Adrenal gland (tissue), 12 donors: ENCODE results near the gene CCDC78. TPM values are rescaled to one million over a fixed set of nuclear protein-coding genes. Genes with fewer than 3 reads are reported as not detected.

Experiments used
- DNase-seq, 7 donors: peaks; one replicate each; pipeline ENCODE4 v3.0.0-alpha.2; 2019 to 2020
- H3K27ac ChIP-seq, 5 donors: fragments of 200-600 bp; sonication (generic) in 4 of 5; 1 replicate in 3 of 5; 2 replicates in 2 of 5; pipeline versions ENCODE4 v1.5.1 to v1.8.0; 2016 to 2020; ENCODE audit warnings: mild to moderate bottlenecking in 1 of 5
- H3K27me3 ChIP-seq: fragments of 200-600 bp; 2 replicates; pipeline ENCODE4 v1.8.0; 2021
- H3K36me3 ChIP-seq, 2 donors: fragments of 200-600 bp; replicated peaks in 1 of 2; 1 replicate in 1 of 2; 2 replicates in 1 of 2; pipeline versions ENCODE4 v1.5.1 to v1.8.0; 2018 to 2022
- H3K4me1 ChIP-seq, 2 donors: fragments of 200-600 bp; replicated peaks in 1 of 2; 1 replicate in 1 of 2; 2 replicates in 1 of 2; pipeline versions ENCODE4 v1.5.1 to v1.8.0; 2018 to 2021
- H3K4me3 ChIP-seq, 4 donors: fragments of 200-600 bp; sonication (generic) in 3 of 4; one replicate each; pipeline ENCODE4 v1.5.1; 2016 to 2018
- H3K9me3 ChIP-seq, 3 donors: fragments of 200-600 bp; sonication (generic) in 1 of 3; replicated peaks in 1 of 3; 1 replicate in 2 of 3; 2 replicates in 1 of 3; pipeline versions ENCODE4 v1.5.1 to v1.8.0; 2016 to 2021
- CTCF ChIP-seq, 6 experiments: fragments of 450-650 bp in 4 of 6; fragments of 200-600 bp in 2 of 6; sonication (generic) in 1 of 6; IDR thresholded peaks; 1 replicate in 5 of 6; 2 replicates in 1 of 6; pipeline versions ENCODE4 v1.5.1 to v1.8.0; 2016 to 2021; ENCODE audit warnings: antibody characterized with exemption in 6 of 6, mild to moderate bottlenecking in 2 of 6, moderate library complexity in 1 of 6
- POLR2A ChIP-seq, 2 donors: fragments of 450-650 bp; IDR thresholded peaks; one replicate each; pipeline ENCODE4 v1.6.1; 2017; ENCODE audit warnings: antibody characterized with exemption in 2 of 2, mild to moderate bottlenecking in 2 of 2, moderate library complexity in 1 of 2
- WGBS, 4 donors: extraction: QIAGEN DNeasy Blood & Tissue Kit in 2 of 4; methylation state at CpG; one replicate each; pipeline versions ENCODE4 v1.1.5 to v1.1.7; 2013 to 2017; 5-methylcytosine and 5-hydroxymethylcytosine counted together
- intact Hi-C, 2 donors: fragments of 100-400 bp; cut with DNase I; formaldehyde crosslinking; loops; one replicate each; pipeline versions ENCODE4 v1.14.1 to v1.15.0; 2022 to 2023
- polyA plus RNA-seq, 3 donors: library from polyadenylated mRNA; stranded (reverse); fragments of 200-250 nt in 2 of 3; fragments of 350-450 nt in 1 of 3; fragmentation: Illumina TruSeq in 1 of 3; extraction: RNeasy Lipid Tissue Mini Kit (QIAGEN cat#74804) in 1 of 3; gene quantifications; one replicate each; pipeline ENCODE4 v1.2.3, GENCODE V29; 2013 to 2014
- total RNA-seq, 9 donors: library from RNA; depleted of rRNA in 4 of 9; stranded (reverse); fragments of >200 nt in 4 of 9; fragments of 120-200 nt in 1 of 9; fragmentation: NEBNext Ultra II Directional in 1 of 9; extraction: Animal tissue kit (Norgen Biotek cat#: 25700) in 1 of 9; gene quantifications; one replicate each; pipeline versions ENCODE4 v1.1.0 to v1.2.4, GENCODE V29; 2013 to 2023
- donor health status: healthy with polysubstance abuse.
- donor health status: Bipolar disorder and iron deficiency.
- donor health status: DM: yes; HTN: yes; CAD: no.
- donor health status: DM: no; HTN: no; CAD: no.
- donor health status: DM: no; HTN: no; CAD: no.
- donor health status: DM: yes; HTN: yes; CAD: no.

Gene CCDC78
- total and polyA plus RNA-seq, 12 donors = 0.17 to 49.9 (median 0.85) TPM; not detected in 2

DNA sequence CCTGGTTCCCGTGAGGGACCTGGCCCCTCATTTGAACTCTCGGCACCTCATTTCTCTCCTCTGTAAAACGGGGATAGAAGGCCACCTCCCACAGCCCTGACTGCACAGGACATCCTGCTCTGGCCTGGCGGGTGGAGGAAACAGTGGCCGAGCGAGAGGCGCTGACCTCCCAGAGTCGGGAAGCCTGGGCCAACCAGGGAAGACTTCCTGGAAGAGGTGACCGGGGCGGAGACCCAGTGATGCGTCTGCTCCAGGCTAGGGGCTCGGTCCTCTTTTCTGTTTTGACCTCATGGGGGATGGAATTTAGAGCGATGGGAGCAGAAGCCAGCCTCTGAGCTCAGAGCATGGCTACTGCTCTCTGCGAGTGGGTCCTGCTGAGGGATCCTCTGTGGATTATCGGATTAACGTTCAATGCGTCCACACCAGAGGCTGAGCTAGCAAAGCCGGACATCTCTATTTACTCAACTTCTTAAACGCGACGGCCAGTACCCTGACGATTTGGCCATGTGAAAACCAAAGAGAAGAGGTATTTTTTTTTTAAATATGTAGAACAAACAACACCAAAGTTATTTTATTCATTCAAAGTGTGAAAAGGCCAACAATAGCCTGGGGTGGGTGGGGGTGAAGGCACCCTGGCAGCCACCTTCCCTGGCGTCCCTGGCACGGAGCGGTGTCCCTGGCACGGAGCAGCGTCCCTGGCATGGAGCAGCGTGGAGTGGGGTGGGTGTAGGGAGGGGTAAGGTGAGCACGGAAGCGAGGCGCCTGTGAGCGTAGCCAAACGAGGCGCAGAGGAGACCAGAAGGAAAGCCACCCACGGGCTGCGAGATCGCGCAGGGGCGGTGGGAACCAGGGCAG is 25.1 kb upstream of the CCDC78 start:
- 46 to 60% (median 57%) methylated on average over 37 to 39 of the region's 39 CpGs for WGBS, 4 donors
- Histone ChIP-seq H3K27ac (no peak overlapping the region), H3K9me3 (no peaks in the 10 kb centered on the region), H3K27me3 (no peaks in the 10 kb centered on the region), H3K4me1 (no peaks in the 10 kb centered on the region), H3K4me3 (no peak overlapping the region), H3K36me3 (no peaks in the 10 kb centered on the region)
- intact Hi-C loops = no loop called here
- TF ChIP-seq CTCF (IDR thresholded peaks at IDR 0.05) (no peak), POLR2A (IDR thresholded peaks at IDR 0.05) (no peak)
- no peak for DNase-seq

DNA sequence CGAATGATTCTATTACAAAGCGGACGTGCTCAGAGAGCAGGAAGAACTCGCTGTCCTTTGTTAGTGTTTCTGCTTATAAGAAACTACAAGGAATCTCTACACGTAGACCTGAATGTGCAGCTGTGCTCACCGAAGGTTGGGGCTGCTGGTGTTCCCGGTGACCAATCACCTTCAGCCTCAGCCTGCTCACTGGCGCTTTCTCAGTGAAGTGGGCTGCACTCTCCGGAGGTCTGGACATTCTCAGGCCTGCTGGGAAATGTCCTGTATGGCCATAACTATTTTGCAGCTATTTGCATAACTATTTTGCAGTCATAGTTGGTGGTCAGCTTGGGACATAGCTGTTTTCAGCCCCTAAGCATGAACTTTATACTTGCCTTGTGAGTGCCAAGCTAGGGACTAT is 24.2 kb upstream of the CCDC78 start:
- no peaks in the 10 kb centered on the region for H3K36me3 ChIP-seq
- 51 to 68% (median 57%) methylated on average over 9 of the region's 9 CpGs for WGBS, 4 donors
- H3K27me3 ChIP-seq = no peaks in the 10 kb centered on the region
- no peaks in the 10 kb centered on the region for H3K9me3 ChIP-seq
- TF ChIP-seq POLR2A (IDR thresholded peaks at IDR 0.05) (no peak), CTCF (IDR thresholded peaks at IDR 0.05) (no peak)
- no peak for DNase-seq
- H3K27ac ChIP-seq = no peak overlapping the region
- no peaks in the 10 kb centered on the region for H3K4me1 ChIP-seq
- H3K4me3 ChIP-seq = no peak overlapping the region
- intact Hi-C loops = no loop called here

DNA sequence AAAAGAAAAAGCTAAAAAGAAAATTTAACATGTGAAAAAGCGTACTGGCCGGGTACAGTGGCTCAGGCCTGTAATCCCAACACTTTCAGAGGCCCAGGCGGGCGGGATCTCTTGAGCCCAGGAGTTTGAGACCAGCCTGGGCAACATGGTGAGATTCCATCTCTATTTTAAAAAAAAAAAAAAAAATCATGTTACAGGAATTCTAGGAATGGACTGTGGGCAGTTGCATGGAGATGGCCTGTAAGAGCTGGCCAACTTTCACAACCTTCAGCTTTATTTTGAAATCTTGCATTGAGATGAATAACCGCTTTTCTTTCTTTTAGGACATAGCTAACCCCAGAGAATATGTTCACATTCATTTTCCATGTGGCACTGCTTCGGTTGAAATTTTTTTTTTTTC is 22.8 kb upstream of the CCDC78 start:
- Histone ChIP-seq H3K4me3 (no peak overlapping the region), H3K27me3 (no peaks in the 10 kb centered on the region), H3K9me3 (no peaks in the 10 kb centered on the region), H3K4me1 (no peaks in the 10 kb centered on the region), H3K27ac (no peak overlapping the region), H3K36me3 (no peaks in the 10 kb centered on the region)
- no peak for DNase-seq
- intact Hi-C loops = no loop called here
- WGBS, 4 donors = 74 to 82% (median 78%) methylated on average over 6 of the region's 6 CpGs
- no peak for TF ChIP-seq POLR2A (IDR thresholded peaks at IDR 0.05)
- TF ChIP-seq CTCF (IDR thresholded peaks at IDR 0.05) = no peak

DNA sequence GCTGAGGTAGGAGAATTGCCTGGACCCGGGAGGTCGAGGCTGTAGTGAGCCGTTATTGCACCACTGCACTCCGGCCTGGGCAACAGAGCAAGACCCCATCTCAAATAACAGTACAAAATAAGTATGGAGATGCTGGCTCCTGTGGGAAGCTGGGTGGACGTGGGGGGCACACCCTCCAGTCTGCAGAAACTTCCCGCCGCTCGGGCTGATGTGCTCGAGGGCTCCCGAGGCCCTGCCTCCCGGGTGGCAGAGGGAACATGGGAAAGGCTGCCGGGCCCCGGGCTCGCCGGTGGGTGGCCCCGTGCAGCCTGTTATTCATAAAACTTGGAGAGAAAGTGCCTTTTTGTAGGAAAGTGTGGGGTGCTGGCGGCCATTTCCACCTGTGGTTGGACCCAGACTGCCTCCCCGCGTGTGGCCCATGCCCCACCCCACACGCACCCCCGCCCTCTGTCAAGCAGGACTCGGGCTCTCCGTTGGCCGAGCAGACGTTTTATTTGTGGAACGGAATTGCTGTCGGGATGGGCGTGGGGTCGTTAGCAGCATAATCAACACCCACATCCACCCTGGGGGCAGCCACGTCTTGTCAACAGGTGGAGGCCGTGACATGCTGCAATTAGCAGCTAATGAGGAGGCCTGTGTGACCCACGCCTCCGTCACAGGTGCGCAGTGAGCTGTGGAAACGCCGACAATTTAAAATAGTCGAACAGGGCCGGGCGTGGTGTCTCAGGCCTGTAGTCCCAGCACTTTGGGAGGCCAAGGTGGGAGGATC is 21.9 kb upstream of the CCDC78 start:
- intact Hi-C loops = no loop called here
- H3K4me3 ChIP-seq = no peak overlapping the region
- H3K27ac ChIP-seq = no peak overlapping the region
- no peak for DNase-seq
- no peaks in the 10 kb centered on the region for H3K9me3 ChIP-seq
- H3K36me3 ChIP-seq = no peaks in the 10 kb centered on the region
- WGBS, 4 donors = 73 to 84% (median 79%) methylated on average over 24 to 39 of the region's 39 CpGs
- H3K27me3 ChIP-seq = no peaks in the 10 kb centered on the region
- no peak for TF ChIP-seq CTCF (IDR thresholded peaks at IDR 0.05)
- TF ChIP-seq POLR2A (IDR thresholded peaks at IDR 0.05) = no peak
- H3K4me1 ChIP-seq = no peaks in the 10 kb centered on the region
